GM18909 (cell line): ENCODE data around the gene SAA2.
"Not testable (repeated sequence)": the region's sequence is repeated elsewhere in the genome, so short reads cannot be mapped to it uniquely, and the experiment has no call there.

ENCODE experiments used
- ATAC-seq: cut with Tn5 transposase; IDR thresholded peaks from one replicate; pipeline ENCODE4 v1.9.1; 2021; ENCODE audit warnings: mild to moderate bottlenecking; ENCODE audit not compliant: unreplicated experiment, poor library complexity

The SAA2 gene

DNA sequence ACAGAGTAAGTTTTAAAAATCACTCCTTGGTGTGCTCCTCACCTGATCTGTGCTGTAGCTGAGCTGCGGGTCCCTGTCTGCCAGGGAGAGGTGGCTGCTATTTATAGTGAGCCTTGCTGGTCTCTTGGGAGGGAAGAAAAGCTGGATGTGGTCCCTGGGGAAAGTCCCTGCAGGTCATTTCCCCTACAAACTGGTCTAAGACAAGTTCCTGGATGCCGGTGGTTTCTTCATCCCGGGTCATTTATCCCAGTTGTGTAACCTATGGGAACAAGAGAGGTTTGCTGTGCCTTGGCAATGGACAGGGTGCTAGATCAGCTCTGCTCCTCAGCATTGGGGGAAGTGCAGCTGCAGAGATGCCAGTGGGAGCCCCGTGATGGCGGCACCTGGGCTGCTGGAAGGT, at the start of gene SAA2:
Gene SAA2, minus strand, starts transcription at position 108 of the 400 bp plus-strand sequence. CDS start 657 bp downstream, outside the sequence.
- no peak for ATAC-seq

GRCh38 chr11:18295316-18295715, 46.8 kb upstream of the SAA2 start:
- ATAC-seq = no peak

DNA sequence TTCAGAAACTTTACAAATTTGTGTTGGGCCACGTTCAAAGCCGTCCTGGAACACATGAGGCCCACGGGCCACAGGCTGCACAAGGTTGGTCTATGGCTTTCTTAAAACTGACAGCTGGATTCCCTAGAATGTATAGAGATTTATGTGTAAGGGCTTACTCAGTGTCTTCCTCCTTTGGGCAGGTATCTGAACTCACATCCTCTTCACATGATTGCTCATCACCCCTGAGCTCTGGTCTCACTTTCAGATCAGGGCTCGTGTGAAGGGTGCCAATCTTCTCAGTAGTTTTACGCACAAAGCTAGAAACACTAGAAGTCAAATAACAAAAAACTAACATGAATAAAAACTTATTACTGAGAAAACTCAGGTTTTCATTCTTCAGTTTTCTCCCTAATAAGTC, 46.4 kb upstream of the SAA2 start:
- peak; percentile 65 for ATAC-seq

DNA sequence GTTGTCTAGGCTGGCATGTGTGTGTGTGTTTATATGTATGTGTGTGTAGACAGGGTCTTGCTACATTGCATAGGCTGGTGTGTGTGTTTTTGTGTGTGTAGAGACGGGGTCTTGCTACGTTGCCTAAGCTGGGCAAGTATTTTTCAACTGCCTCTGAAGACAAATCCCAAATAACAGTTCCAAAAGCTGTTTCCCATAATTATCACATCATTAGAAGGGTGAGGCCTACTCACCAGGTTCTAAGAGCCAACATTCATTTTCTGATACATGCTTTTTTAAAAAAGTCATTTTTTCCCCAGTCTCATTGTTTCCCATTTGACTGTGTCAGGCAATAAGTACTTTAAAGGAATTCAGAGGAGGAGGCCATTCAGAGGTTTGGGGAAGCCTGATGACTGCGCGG, 40.4 kb upstream of the SAA2 start:
- no peak for ATAC-seq

DNA sequence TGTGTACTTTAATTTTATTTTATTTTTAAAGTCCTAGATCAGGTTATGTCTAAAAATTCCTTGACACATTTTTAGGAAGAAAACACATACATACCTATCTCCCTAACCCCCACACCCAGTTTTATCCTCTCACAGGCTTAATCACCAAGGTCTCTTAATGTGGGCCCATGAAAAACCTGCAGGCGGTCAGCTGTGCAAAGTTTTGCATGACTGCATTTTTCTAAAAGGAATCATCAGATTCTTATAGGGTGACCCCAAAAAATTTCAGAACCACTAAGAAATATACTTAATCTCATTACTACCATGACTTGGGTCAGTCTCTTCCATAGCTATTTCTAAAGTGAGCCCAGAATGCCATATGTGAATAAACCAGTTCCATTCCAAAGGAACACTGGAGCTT, 37.4 kb upstream of the SAA2 start:
- no peak for ATAC-seq

DNA sequence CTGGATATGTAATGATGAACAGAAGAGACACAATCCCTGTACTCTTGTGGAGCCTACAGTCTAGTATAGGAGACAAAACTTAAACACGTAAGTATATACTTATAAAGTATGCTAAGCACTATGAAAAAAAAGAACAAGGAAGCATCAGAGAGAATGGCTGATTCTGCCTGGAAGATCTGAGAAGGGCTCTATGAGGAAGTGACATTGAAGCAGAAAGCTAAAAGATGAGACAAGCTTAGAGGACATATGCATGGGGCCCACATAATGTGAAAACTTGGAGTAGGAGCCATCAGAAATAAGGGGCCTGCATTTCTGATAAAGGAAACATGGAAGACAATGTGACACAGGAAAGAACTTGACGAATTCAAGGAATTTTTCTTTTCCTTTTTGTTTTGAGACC, 34.2 kb upstream of the SAA2 start:
- ATAC-seq = no peak

GRCh38 chr11:18280438-18281045, 32.1 kb upstream of the SAA2 start:
- peak; percentile 82 for ATAC-seq

DNA sequence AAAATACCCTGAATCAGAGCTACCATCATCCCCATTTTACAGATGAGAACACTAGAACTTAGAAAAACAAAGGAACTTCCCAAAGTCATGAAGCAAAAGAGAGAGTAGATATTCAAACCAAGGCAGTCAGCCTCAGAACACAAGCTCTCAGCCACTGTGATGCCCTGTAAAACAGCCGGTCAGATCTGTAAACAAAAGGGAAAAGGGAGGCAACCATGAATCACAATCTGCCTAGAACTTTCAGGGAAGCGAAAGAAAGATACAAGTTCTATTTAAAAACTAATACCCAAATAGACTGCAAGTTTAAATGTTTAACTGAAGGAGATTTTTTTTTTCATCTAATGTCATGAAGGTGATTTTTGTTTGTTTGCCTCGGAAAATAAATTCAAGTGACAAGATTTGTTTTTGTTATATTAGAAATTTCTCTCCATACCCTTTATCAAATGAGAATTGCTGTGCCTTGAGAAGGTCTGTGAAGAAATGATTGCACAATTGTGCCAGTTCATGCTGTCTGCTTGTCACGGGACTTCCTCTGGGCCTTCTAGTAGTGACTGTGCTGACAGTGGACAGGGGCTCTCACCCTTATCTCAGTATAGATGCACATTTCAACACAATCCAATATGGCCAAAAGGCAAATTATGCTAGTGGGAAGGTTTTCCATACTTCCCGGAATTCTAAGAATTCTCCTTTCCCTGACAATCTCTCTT, 29.2 kb upstream of the SAA2 start:
- no peak for ATAC-seq

GRCh38 chr11:18271206-18271605, 22.7 kb upstream of the SAA2 start:
- ATAC-seq = no peak

GRCh38 chr11:18270102-18270501, 21.6 kb upstream of the SAA2 start:
- ATAC-seq = no peak

DNA sequence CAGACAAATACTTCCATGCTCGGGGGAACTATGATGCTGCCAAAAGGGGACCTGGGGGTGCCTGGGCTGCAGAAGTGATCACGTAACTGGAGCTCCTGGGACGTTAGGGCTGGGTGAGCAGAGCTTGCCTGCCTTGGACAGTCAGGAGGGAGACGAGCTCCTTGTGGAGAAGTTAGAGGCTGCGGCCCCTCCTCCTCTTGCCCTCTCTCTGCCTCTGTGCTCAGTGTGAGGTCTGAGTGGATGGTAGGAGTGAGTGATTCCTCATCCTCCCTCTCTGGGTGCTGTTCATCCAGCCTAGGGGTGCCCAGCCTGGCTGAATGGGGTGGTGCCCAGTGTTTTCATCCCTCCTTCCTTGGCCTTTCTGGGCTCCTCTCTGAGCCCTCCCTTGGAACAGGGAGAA, 20.8 kb upstream of the SAA2 start:
- ATAC-seq = not testable (repeated sequence)

- peak; percentile 72 for ATAC-seq
These were observed 19.1 kb upstream of the SAA2 start for GRCh38 chr11:18267335-18268133.

GRCh38 chr11:18265949-18266348, 17.5 kb upstream of the SAA2 start, which contains the start of gene SAA1:
TSS of gene SAA1 (plus strand) at chr11:18266264. CDS start at chr11:18266888, 624 bp downstream.
- ATAC-seq = no peak

DNA sequence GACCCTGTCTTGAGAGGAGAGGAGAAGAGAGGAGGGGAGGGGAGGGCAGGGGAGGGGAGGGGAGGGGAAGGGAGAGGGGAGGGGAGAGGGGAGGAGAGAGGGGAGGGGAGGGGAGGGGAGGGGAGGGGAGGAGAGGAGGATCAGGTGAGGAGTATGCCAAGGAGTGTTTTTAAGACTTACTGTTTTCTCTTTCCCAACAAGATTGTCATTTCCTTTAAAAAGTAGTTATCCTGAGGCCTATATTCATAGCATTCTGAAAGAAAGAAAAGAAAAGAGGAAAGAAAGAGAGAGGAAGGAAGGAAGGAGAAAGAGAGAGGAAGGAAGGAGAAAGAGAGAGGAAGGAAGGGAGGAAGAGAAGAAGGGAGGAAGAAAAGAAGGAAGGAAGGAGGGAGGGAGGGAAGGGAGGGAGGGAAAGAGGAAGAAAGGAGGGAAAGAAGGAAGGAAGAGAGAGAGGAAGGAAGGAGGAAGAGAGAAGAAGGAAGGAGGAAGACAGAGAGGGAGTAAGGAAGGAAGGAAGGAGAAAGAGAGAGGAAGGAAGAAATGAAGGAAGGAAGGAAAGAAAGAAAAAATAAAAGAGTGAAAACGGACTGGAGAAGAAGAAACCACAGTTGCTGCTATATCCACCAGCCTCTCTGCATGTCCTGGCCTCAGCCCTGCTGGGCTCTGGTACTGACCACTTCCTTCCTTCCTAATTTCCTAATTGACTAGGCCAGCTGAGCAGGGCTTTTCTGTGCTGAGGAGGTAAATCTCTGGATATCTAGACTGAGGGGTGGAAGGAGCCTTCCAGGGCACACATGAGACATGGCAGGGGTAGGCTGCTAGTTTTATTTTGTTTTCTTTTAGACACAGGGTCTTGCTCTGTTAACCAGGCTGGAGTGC, 16.4 kb upstream of the SAA2 start:
- ATAC-seq = no peak

GRCh38 chr11:18264035-18264434, 15.6 kb upstream of the SAA2 start:
- peak; percentile 39 for ATAC-seq

DNA sequence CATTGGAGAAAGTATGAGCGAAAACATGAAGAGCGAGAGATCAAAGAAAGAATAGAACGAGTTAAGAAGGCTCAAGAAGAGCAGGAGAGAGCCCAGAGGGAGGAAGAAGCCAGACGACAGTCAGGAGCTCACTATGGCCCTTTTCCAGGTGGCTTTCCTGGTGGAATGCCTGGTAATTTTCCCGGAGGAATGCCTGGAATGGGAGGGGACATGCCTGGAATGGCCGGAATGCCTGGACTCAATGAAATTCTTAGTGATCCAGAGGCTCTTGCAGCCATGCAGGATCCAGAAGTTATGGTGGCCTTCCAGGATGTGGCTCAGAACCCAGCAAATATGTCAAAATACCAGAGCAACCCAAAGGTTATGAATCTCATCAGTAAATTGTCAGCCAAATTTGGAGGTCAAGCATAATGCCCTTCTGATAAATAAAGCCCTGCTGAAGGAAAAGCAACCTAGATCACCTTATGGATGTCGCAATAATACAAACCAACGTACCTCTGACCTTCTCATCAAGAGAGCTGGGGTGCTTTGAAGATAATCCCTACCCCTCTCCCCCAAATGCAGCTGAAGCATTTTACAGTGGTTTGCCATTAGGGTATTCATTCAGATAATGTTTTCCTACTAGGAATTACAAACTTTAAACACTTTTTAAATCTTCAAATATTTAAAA, 14.3 kb upstream of the SAA2 start:
- ATAC-seq = not testable (repeated sequence)

DNA sequence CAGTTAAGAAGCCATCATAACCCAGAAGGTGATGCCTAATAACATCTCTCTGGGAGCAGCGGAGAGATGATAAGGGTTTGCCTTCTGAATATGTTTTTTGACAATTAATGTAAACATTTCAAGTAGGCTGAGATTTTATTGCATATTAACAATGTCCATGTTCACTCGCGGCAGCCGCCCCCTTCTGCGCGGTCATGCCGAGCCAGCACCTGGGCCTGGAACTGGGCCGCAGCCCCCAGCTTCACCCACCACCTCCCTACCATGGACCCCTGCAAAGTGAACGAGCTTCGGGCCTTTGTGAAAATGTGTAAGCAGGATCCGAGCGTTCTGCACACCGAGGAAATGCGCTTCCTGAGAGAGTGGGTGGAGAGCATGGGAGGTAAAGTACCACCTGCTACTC, 13.3 kb upstream of the SAA2 start:
- no peak for ATAC-seq

GRCh38 chr11:18259259-18259658, 10.8 kb upstream of the SAA2 start:
- ATAC-seq = no peak

DNA sequence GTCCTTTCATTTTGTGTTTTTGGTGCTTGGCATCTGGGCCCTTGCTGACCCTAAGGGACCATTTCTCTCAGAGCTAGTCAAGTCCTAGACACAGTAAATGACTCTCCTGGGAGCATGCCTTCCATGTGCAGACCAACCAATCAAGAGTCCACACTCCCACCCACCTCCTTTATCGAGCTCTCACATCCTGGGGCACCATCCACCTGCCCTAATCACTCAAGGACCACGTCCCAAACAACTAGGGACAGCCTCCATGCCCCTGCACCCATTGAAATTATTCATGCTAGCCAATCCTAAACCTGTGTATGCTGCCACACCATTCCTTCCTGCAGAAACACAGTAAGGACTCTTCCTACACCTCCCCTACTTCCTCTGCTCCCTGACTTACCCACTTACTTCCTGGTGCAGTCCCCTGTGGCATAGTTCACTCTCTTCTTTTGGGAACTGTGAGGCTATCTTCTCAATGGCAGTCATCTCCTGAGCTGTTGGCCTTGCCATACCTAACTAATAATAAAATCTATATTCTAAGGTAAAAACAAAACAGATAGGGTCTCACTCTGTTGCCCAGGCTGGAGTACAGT, 6.4 kb upstream of the SAA2 start:
- no peak for ATAC-seq
